Ascending aorta (tissue), 2 donors: ENCODE data around the gene SMC5. TPM values are rescaled to one million over a fixed set of nuclear protein-coding genes. Genes with fewer than 3 reads are reported as not detected.

ENCODE experiments used
- DNase-seq, 2 donors: peaks; one replicate each; pipeline ENCODE4 v3.0.0-alpha.2; 2019; ENCODE audit warnings: low spot score in 2 of 2
- H3K27ac ChIP-seq, 2 donors: fragments of 200-600 bp; sonication (generic); one replicate each; pipeline ENCODE4 v1.5.1; 2016 to 2017; ENCODE audit warnings: mild to moderate bottlenecking in 1 of 2
- H3K27me3 ChIP-seq: fragments of 200-600 bp; sonication (generic); one replicate; pipeline ENCODE4 v1.5.1; 2017
- H3K36me3 ChIP-seq, 2 donors: fragments of 200-600 bp; sonication (generic); one replicate each; pipeline ENCODE4 v1.5.1; 2016
- H3K4me1 ChIP-seq, 2 donors: fragments of 200-600 bp; sonication (generic); one replicate each; pipeline ENCODE4 v1.5.1; 2016 to 2017; ENCODE audit warnings: mild to moderate bottlenecking in 1 of 2
- H3K4me3 ChIP-seq, 2 donors: fragments of 200-600 bp; sonication (generic); one replicate each; pipeline ENCODE4 v1.5.1; 2016 to 2017; ENCODE audit warnings: mild to moderate bottlenecking in 1 of 2
- H3K9me3 ChIP-seq, 2 donors: fragments of 200-600 bp; sonication (generic); one replicate each; pipeline ENCODE4 v1.5.1; 2016
- intact Hi-C: fragments of 100-400 bp; cut with DNase I; formaldehyde crosslinking; loops from one replicate; pipeline ENCODE4 v1.15.1; 2023
- total RNA-seq: library from RNA; depleted of rRNA; stranded (reverse); fragments of >200 nt; gene quantifications from one replicate; pipeline ENCODE4 v1.1.0, GENCODE V29; 2016
- TF ChIP-seq, protein P1 (sequence below), 3 experiments: fragments of 200-600 bp in 2 of 3; fragments of 450-650 bp in 1 of 3; sonication (generic) in 2 of 3; IDR thresholded peaks; one replicate each; pipeline ENCODE4 v1.5.1; 2016 to 2019; ENCODE audit warnings: antibody characterized with exemption in 3 of 3, mild to moderate bottlenecking in 1 of 3, moderate library complexity in 1 of 3

The SMC5 gene
- total RNA-seq, 1 donor from 2014 or later, result 13.9 TPM

DNA sequence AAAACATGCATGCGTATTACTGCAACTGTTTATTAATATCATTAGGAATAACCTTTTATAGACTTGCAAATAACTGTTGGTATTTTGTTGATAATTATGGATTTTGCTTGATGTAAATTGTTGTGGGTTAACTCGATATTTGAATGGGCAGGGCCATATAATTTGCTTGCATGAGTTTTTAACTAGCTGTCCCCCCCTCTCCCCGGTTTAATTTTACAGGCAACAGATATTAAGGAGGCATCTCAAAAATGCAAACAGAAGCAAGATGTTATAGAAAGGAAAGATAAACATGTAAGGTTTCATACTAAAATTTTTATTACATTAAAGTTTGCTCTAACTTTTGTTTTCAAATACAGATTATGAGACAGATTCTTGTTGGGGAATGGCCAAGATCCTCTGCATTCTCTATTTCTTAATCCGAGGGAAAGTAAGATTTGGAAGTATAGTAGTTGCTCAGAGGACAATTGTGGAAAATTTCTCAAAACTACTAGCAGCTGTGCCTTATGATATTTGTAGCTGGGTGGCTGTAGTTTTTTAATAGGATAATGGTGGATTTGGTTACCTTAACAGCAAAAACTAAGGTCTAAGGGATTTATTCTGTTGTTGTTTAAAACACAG, 27.3 kb downstream of the SMC5 start:
- Histone ChIP-seq H3K9me3 (no peaks in the 10 kb centered on the region), H3K27ac (no peak overlapping the region), H3K36me3 (peaks cover 10 to 41% of the 10 kb centered on the region in 2 donors), H3K4me3 (no peak overlapping the region), H3K27me3 (no peaks in the 10 kb centered on the region), H3K4me1 (no peaks in the 10 kb centered on the region)
- no peak for DNase-seq
- intact Hi-C loops, result no loop called here
- TF ChIP-seq, protein P1, sequence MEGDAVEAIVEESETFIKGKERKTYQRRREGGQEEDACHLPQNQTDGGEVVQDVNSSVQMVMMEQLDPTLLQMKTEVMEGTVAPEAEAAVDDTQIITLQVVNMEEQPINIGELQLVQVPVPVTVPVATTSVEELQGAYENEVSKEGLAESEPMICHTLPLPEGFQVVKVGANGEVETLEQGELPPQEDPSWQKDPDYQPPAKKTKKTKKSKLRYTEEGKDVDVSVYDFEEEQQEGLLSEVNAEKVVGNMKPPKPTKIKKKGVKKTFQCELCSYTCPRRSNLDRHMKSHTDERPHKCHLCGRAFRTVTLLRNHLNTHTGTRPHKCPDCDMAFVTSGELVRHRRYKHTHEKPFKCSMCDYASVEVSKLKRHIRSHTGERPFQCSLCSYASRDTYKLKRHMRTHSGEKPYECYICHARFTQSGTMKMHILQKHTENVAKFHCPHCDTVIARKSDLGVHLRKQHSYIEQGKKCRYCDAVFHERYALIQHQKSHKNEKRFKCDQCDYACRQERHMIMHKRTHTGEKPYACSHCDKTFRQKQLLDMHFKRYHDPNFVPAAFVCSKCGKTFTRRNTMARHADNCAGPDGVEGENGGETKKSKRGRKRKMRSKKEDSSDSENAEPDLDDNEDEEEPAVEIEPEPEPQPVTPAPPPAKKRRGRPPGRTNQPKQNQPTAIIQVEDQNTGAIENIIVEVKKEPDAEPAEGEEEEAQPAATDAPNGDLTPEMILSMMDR (IDR thresholded peaks at IDR 0.05), result no peak

DNA sequence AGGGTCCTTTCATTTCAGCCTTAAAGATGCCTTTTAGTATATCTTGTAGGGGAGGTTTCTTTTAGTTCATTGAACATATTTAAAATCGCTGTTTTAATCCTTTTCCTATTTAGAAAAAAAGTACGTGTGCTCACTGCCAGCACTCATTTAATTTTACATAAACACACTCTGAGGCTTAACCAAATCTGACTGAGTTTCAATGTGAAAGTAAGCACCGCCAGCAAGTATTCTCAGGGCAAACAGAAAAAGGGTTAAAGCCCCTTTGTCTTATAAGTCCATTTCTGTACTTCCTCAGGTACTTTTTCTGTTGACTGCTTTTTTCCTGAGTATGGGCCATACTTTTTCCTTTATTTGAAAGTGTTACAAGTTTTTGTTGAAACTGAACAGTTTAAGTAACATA, 31.8 kb downstream of the SMC5 start:
- no peak for DNase-seq

DNA sequence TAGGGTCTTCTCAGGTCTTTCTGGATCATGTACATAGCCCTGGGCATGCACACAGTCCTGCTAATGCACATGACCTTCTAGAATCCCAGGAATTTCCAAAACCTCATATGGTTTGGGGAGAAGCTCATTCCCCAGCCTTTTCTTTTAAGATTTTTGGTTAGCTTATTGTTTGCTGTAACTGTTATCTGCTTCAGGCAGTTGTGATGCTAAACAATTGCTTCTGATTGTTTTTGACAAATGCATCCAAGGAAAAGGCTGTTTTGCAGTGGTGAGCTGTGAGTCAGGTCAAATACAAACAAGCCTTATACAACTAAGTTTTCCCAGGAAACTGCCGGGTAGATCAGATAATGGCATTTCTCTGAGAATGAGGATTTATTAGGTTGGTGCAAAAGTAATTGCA, 32.7 kb downstream of the SMC5 start:
- Histone ChIP-seq H3K27ac (no peak overlapping the region), H3K36me3 (peaks cover 10 to 25% of the 10 kb centered on the region in 2 donors), H3K27me3 (no peaks in the 10 kb centered on the region), H3K4me1 (no peaks in the 10 kb centered on the region), H3K9me3 (peaks cover 0 to 9% of the 10 kb centered on the region in 2 donors), H3K4me3 (no peak overlapping the region)
- DNase-seq, result no peak
- TF ChIP-seq, protein P1 (IDR thresholded peaks at IDR 0.05), result no peak
- intact Hi-C loops, result no loop called here

More for the DNA sequence above, 31.8 kb downstream of the SMC5 start:
- Histone ChIP-seq H3K9me3 (peaks cover 0 to 9% of the 10 kb centered on the region in 2 donors), H3K27ac (no peak overlapping the region), H3K4me1 (no peaks in the 10 kb centered on the region), H3K4me3 (no peak overlapping the region), H3K36me3 (peaks cover 10 to 29% of the 10 kb centered on the region in 2 donors), H3K27me3 (no peaks in the 10 kb centered on the region)
- intact Hi-C loops, result no loop called here
- TF ChIP-seq, protein P1 (IDR thresholded peaks at IDR 0.05), result no peak

DNA sequence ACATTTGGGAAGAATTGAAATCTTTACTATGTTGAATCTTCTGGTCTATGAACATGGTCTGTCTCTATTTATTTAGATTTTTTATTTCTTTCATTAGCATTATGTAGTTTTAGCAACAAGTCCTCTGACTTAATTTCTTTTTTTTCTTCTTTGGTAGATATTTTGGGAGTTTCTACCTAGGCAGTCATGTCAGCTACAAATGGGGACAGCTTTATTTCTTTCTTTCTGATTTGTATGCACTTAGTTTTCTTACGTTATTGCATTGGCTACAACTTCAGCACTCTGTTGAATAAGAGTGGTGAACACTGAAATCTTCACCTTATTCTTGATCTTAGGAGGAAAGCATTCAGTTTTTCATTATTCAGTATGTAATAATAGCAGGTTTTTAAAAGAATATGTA, 33.5 kb downstream of the SMC5 start:
- intact Hi-C loops, result no loop called here
- Histone ChIP-seq H3K27me3 (no peaks in the 10 kb centered on the region), H3K27ac (no peak overlapping the region), H3K4me3 (no peak overlapping the region), H3K9me3 (peaks cover 0 to 9% of the 10 kb centered on the region in 2 donors), H3K4me1 (no peaks in the 10 kb centered on the region), H3K36me3 (peaks cover 10 to 22% of the 10 kb centered on the region in 2 donors)
- no peak for DNase-seq
- TF ChIP-seq, protein P1 (IDR thresholded peaks at IDR 0.05), result no peak

DNA sequence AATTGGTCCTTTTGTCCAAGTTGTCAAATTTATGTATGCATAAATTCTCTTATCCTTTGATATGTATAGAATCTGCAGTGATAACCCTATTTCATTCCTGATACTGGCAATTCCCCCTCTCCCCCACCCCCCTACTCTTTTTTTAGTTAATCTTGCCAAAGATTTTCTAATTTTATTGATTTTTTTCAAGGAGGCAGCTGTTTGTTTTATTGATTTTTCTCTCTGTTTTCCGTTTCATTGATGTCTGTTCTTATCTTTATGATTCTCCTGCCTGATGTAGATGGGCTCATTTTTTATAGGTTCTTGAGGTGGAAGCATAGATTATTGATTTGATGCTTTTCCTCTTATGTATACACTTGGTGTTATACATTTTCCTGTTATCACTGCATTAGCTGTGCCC, 34.4 kb downstream of the SMC5 start:
- no peaks in the 10 kb centered on the region for H3K27me3 ChIP-seq
- H3K4me3 ChIP-seq, result no peak overlapping the region
- TF ChIP-seq, protein P1 (IDR thresholded peaks at IDR 0.05), result no peak
- peaks cover 0 to 9% of the 10 kb centered on the region in 2 donors for H3K9me3 ChIP-seq
- no peak overlapping the region for H3K27ac ChIP-seq
- no peaks in the 10 kb centered on the region for H3K4me1 ChIP-seq
- DNase-seq, result no peak
- H3K36me3 ChIP-seq, result peaks cover 12 to 26% of the 10 kb centered on the region in 2 donors
- intact Hi-C loops, result no loop called here
